Mesendoderm (in vitro differentiated cells): Measurements from ENCODE around the gene GK.

Experiments used
- DNase-seq: peaks from one replicate; pipeline ENCODE4 v3.0.0; 2013
- H2AK5ac ChIP-seq: 2 replicates; pipeline ENCODE4 v1.6.1; 2013; ENCODE audit warnings: low read length, inconsistent platforms
- H2BK120ac ChIP-seq: 2 replicates; pipeline ENCODE4 v1.6.1; 2013; ENCODE audit warnings: low read depth, mild to moderate bottlenecking, low read length, moderate library complexity, mixed read lengths
- H2BK15ac ChIP-seq: replicated peaks from 2 replicates; pipeline ENCODE4 v1.6.1; 2013; ENCODE audit warnings: low read depth, mild to moderate bottlenecking, moderate library complexity
- H2BK5ac ChIP-seq: 2 replicates; pipeline ENCODE4 v1.6.1; 2013; ENCODE audit warnings: low read length, inconsistent platforms
- H3K18ac ChIP-seq: 2 replicates; pipeline ENCODE4 v1.6.1; 2013; ENCODE audit warnings: mild to moderate bottlenecking, low read length, mixed read lengths
- H3K23ac ChIP-seq: one replicate; pipeline ENCODE4 v1.6.1; 2013; ENCODE audit warnings: low read length
- H3K27ac ChIP-seq: 2 replicates; pipeline ENCODE4 v1.5.1; 2013; ENCODE audit warnings: low read depth, mild to moderate bottlenecking, inconsistent platforms, low read length, moderate library complexity
- H3K27me3 ChIP-seq: 2 replicates; pipeline ENCODE4 v1.6.1; 2013; ENCODE audit warnings: low read length, control low read depth, mild to moderate bottlenecking, inconsistent platforms; ENCODE audit not compliant: insufficient read depth, poor library complexity
- H3K36me3 ChIP-seq: 2 replicates; pipeline ENCODE4 v1.6.1; 2013; ENCODE audit warnings: low read length, inconsistent platforms; ENCODE audit not compliant: control insufficient read depth, insufficient read depth
- H3K4ac ChIP-seq: one replicate; pipeline ENCODE4 v1.6.1; 2013; ENCODE audit warnings: low read depth, mild to moderate bottlenecking, low read length, moderate library complexity
- H3K4me1 ChIP-seq: 2 replicates; pipeline ENCODE4 v1.6.1; 2013; ENCODE audit warnings: low read depth, low read length, inconsistent platforms; ENCODE audit not compliant: control insufficient read depth
- H3K4me2 ChIP-seq: 2 replicates; pipeline ENCODE4 v1.6.1; 2013; ENCODE audit warnings: low read length
- H3K4me3 ChIP-seq: 2 replicates; pipeline ENCODE4 v1.5.1; 2013; ENCODE audit warnings: mild to moderate bottlenecking, low read length
- H3K56ac ChIP-seq: one replicate; pipeline ENCODE4 v1.6.1; 2013; ENCODE audit warnings: low read length
- H3K79me1 ChIP-seq: 2 replicates; pipeline ENCODE4 v1.6.1; 2013; ENCODE audit warnings: low read length, inconsistent platforms
- H3K79me2 ChIP-seq: 2 replicates; pipeline ENCODE4 v1.6.1; 2013; ENCODE audit warnings: mild to moderate bottlenecking, low read length; ENCODE audit not compliant: control insufficient read depth, insufficient read depth
- H3K9ac ChIP-seq: 2 replicates; pipeline ENCODE4 v1.6.1; 2013; ENCODE audit warnings: low read length, inconsistent platforms
- H4K5ac ChIP-seq: one replicate; pipeline ENCODE4 v1.6.1; 2013; ENCODE audit warnings: low read length
- H4K8ac ChIP-seq: one replicate; pipeline ENCODE4 v1.6.1; 2013; ENCODE audit warnings: low read depth, mild to moderate bottlenecking, control low read depth, low read length, moderate library complexity
- WGBS: extraction: QIAGEN DNeasy Blood & Tissue Kit; methylation state at CpG from one replicate; pipeline ENCODE4 v1.1.7; 2013; ENCODE audit warnings: low lambda C conversion rate, missing lambda C conversion rate; ENCODE audit not compliant: insufficient coverage; ENCODE audit errors: extremely low coverage; 5-methylcytosine and 5-hydroxymethylcytosine counted together

The GK gene

GRCh38 chrX:30673884-30674598 lies 20.8 kb downstream of the GK start:
- Histone ChIP-seq H3K79me1 (no peaks in the 10 kb centered on the region), H2AK5ac (no peak overlapping the region), H3K18ac (no peak overlapping the region), H2BK5ac (no peak overlapping the region), H3K4me1 (no peaks in the 10 kb centered on the region), H3K4me3 (no peak overlapping the region), H4K5ac (no peak overlapping the region), H3K27ac (no peak overlapping the region), H3K79me2 (no peaks in the 10 kb centered on the region), H3K9ac (no peak overlapping the region), H3K4ac (no peak overlapping the region), H3K23ac (no peak overlapping the region), H3K36me3 (no peaks in the 10 kb centered on the region), H3K27me3 (no peaks in the 10 kb centered on the region), H2BK15ac (no peak overlapping the region), H4K8ac (no peak overlapping the region), H3K4me2 (no peak overlapping the region), H2BK120ac (no peak overlapping the region), H3K56ac (no peak overlapping the region)
- no peak for DNase-seq
- no CpG with 5 or more reads among the region's 2 CpGs for WGBS

- Histone ChIP-seq H3K27ac (no peak overlapping the region), H3K4me2 (no peak overlapping the region), H3K4ac (no peak overlapping the region), H3K36me3 (no peaks in the 10 kb centered on the region), H3K79me1 (no peaks in the 10 kb centered on the region), H3K56ac (no peak overlapping the region), H3K27me3 (no peaks in the 10 kb centered on the region), H2BK15ac (no peak overlapping the region), H3K4me3 (no peak overlapping the region), H3K18ac (no peak overlapping the region), H4K8ac (no peak overlapping the region), H3K9ac (no peak overlapping the region), H2BK120ac (no peak overlapping the region), H3K79me2 (no peaks in the 10 kb centered on the region), H3K23ac (no peak overlapping the region), H4K5ac (no peak overlapping the region), H2BK5ac (no peak overlapping the region), H2AK5ac (no peak overlapping the region), H3K4me1 (no peaks in the 10 kb centered on the region)
- WGBS, result no CpG with 5 or more reads among the region's 3 CpGs
- no peak for DNase-seq
Observed at GRCh38 chrX:30674799-30675198, 21.6 kb downstream of the GK start.

DNA sequence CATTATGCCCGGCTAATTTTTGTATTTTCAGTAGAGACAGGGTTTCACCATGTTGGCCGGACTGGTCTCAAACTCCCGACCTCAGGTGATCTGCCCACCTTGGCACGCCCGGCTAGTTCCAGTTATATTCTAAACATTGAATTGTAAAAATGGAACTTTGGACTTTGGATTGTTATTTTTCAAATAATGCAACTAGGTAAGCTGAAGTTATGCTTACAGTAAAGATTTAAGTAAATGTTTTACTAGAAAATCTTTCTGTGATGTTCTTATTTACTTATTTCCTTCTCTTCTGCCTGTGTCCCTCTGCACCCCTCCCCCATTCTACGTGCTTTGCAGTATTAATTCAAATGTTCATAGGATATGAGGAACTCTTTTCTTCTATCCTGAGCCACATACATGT lies 26.1 kb downstream of the GK start:
- no peak overlapping the region for H3K23ac ChIP-seq
- no peak overlapping the region for H2AK5ac ChIP-seq
- no peak overlapping the region for H3K18ac ChIP-seq
- H3K4me2 ChIP-seq, result no peak overlapping the region
- no peak for DNase-seq
- no peaks in the 10 kb centered on the region for H3K79me2 ChIP-seq
- H3K4ac ChIP-seq, result no peak overlapping the region
- H2BK5ac ChIP-seq, result no peak overlapping the region
- no peaks in the 10 kb centered on the region for H3K27me3 ChIP-seq
- no peak overlapping the region for H2BK15ac ChIP-seq
- H3K4me1 ChIP-seq, result no peaks in the 10 kb centered on the region
- H3K9ac ChIP-seq, result no peak overlapping the region
- no peaks in the 10 kb centered on the region for H3K79me1 ChIP-seq
- no peaks in the 10 kb centered on the region for H3K36me3 ChIP-seq
- no peak overlapping the region for H4K5ac ChIP-seq
- no peak overlapping the region for H2BK120ac ChIP-seq
- no CpG with 5 or more reads among the region's 6 CpGs for WGBS
- no peak overlapping the region for H3K4me3 ChIP-seq
- H3K27ac ChIP-seq, result no peak overlapping the region
- no peak overlapping the region for H4K8ac ChIP-seq
- no peak overlapping the region for H3K56ac ChIP-seq

DNA sequence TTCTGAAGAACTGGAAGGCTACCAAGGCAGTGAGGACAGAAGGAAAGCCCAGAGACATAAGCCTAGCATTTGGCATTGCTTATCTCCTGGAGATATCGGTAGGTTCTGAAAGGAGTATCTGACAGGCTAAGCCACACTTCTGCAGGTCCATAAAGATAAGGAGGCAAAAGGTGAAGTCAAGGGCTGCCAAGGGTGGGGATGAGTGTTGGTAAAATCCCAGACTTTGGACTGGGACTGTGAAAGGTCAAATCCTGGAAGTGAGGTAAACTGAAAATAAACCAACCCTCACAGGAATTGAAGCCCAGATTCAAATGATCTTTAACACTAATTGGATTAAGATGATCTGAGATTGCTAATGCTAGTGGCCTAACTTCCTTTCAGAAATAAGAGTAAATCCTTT lies 27.4 kb downstream of the GK start:
- no peak overlapping the region for H3K18ac ChIP-seq
- no peak overlapping the region for H3K27ac ChIP-seq
- DNase-seq, result peak; percentile 61
- no peak overlapping the region for H3K56ac ChIP-seq
- no peak overlapping the region for H2BK120ac ChIP-seq
- H3K4me3 ChIP-seq, result no peak overlapping the region
- H3K27me3 ChIP-seq, result no peaks in the 10 kb centered on the region
- H3K4ac ChIP-seq, result no peak overlapping the region
- no peaks in the 10 kb centered on the region for H3K79me1 ChIP-seq
- no peak overlapping the region for H2AK5ac ChIP-seq
- no peak overlapping the region for H2BK15ac ChIP-seq
- H3K4me2 ChIP-seq, result no peak overlapping the region
- H3K36me3 ChIP-seq, result no peaks in the 10 kb centered on the region
- H2BK5ac ChIP-seq, result no peak overlapping the region
- H3K79me2 ChIP-seq, result no peaks in the 10 kb centered on the region
- WGBS, result no CpG with 5 or more reads among the region's 1 CpG
- H3K23ac ChIP-seq, result no peak overlapping the region
- no peak overlapping the region for H4K8ac ChIP-seq
- H4K5ac ChIP-seq, result no peak overlapping the region
- no peaks in the 10 kb centered on the region for H3K4me1 ChIP-seq
- H3K9ac ChIP-seq, result no peak overlapping the region

GRCh38 chrX:30688641-30689040 lies 35.4 kb downstream of the GK start:
- Histone ChIP-seq H2BK120ac (no peak overlapping the region), H2AK5ac (no peak overlapping the region), H3K56ac (no peak overlapping the region), H3K4me1 (no peaks in the 10 kb centered on the region), H2BK5ac (no peak overlapping the region), H3K18ac (no peak overlapping the region), H3K79me2 (no peaks in the 10 kb centered on the region), H3K9ac (no peak overlapping the region), H4K5ac (no peak overlapping the region), H3K27me3 (no peaks in the 10 kb centered on the region), H3K4me3 (no peak overlapping the region), H3K4me2 (no peak overlapping the region), H3K79me1 (no peaks in the 10 kb centered on the region), H3K36me3 (no peaks in the 10 kb centered on the region), H2BK15ac (no peak overlapping the region), H3K23ac (no peak overlapping the region), H4K8ac (no peak overlapping the region), H3K4ac (no peak overlapping the region), H3K27ac (no peak overlapping the region)
- DNase-seq, result no peak
- no CpG with 5 or more reads among the region's 2 CpGs for WGBS

- Histone ChIP-seq H2BK120ac (no peak overlapping the region), H4K5ac (no peak overlapping the region), H3K4me2 (no peak overlapping the region), H2BK15ac (no peak overlapping the region), H4K8ac (no peak overlapping the region), H3K79me2 (no peaks in the 10 kb centered on the region), H3K4me1 (no peaks in the 10 kb centered on the region), H2AK5ac (no peak overlapping the region), H2BK5ac (no peak overlapping the region), H3K56ac (no peak overlapping the region), H3K23ac (no peak overlapping the region), H3K27me3 (no peaks in the 10 kb centered on the region), H3K79me1 (no peaks in the 10 kb centered on the region), H3K36me3 (no peaks in the 10 kb centered on the region), H3K18ac (no peak overlapping the region), H3K4ac (no peak overlapping the region), H3K27ac (no peak overlapping the region), H3K4me3 (no peak overlapping the region), H3K9ac (no peak overlapping the region)
- no peak for DNase-seq
Observed at GRCh38 chrX:30689116-30689515, 35.9 kb downstream of the GK start.
